Hematopoietic multipotent progenitor cell treated with erythropoietin and hydrocortisone succinate and interleukin-3 and kit ligand, for 8 days (in vitro differentiated cells): ENCODE measurements around the gene TBP.
"Not testable (repeated sequence)": the region's sequence is repeated elsewhere in the genome, so short reads cannot be mapped to it uniquely, and the experiment has no call there.

Experiments used
- DNase-seq: peaks from one replicate; pipeline ENCODE4 v3.0.0-alpha.2; 2015

The TBP gene

DNA sequence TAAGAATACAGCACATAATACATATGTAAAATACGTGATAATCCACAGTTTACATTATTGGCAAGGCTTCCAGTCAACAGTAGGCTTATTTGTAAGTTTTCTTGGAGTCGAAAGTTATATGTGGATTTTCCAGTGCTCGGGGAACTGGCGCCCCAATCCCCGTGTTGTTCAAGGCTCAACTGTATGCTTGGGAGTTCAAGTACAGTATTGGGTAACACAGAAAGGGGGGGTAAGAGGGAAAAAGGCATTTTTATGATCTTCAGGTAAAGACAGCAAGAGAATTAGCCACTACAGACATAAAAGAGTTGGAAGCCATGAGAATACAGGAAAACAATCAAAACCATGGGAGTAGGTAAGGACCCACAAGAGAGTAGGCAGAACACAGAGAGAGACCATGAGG lies 17.5 kb upstream of the TBP start:
- DNase-seq: no peak

DNA sequence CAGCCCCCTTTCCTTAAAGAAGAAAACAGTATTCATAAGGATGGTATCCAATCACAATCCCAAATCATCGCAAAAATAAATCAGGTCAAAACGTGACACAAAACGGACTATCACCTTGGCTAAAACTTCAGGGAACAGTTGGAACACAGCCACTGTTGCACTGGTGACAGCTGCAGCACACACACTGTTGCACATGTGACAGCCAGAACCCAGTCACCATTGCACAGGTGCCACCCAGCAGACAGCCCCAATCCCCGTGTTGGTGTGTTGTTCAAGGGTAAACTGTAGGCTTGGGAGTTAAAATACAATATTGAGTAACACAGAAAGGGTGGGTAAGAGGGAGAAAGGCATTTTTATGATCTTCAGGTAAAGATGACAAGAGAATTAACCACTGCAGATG lies 16.8 kb upstream of the TBP start:
- no peak for DNase-seq

DNA sequence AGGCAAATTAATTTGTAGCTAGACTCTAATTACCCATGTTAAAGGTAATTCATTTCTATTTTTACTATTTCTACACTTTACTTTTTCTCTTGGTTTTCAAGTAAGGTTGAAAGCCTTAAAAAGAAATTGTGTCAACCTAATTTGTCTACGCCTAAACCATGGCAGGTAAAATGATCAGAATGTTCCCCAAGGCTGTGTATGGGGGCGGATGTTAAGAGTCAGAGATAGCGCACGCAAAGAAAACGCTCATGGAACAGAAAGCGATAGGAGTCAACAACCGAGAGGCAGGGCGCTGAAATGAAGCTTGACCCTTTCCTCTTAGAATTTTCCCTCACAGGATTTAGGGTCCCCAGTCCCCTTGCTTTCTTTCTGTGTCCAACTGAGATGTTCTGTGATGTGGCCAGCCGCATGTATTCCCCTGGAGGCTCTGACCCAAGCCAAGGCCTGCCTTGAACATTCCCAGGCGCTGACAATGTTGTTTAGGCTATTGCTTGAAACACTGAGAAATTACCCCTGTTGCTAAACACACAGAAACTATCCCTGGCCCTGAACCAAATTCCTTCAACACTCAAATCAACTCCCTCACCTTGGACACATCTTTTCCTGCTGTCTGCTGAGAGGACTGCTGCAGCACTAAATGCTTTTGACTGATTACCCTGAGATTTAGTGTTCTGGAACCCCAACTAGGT lies 12.0 kb upstream of the TBP start:
- DNase-seq: no peak

DNA sequence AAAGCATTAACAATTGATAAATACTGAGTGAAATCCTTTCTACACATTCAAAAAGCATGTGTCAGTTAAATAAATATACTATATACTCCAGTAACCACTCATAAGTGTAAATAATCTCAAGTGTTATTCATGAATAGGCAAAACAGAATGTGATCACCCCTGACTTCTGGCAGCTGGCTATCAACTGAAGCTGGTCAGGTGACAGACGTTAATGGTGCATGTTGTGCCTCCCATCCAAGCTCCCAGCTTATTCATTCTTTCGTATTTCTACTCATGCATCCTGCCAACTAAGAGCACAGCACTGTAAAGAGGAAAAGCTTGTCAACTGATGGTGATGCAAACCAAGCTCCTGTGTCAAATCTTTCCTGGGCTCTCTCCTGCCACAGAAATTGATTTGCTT lies 8.8 kb upstream of the TBP start:
- DNase-seq: no peak

DNA sequence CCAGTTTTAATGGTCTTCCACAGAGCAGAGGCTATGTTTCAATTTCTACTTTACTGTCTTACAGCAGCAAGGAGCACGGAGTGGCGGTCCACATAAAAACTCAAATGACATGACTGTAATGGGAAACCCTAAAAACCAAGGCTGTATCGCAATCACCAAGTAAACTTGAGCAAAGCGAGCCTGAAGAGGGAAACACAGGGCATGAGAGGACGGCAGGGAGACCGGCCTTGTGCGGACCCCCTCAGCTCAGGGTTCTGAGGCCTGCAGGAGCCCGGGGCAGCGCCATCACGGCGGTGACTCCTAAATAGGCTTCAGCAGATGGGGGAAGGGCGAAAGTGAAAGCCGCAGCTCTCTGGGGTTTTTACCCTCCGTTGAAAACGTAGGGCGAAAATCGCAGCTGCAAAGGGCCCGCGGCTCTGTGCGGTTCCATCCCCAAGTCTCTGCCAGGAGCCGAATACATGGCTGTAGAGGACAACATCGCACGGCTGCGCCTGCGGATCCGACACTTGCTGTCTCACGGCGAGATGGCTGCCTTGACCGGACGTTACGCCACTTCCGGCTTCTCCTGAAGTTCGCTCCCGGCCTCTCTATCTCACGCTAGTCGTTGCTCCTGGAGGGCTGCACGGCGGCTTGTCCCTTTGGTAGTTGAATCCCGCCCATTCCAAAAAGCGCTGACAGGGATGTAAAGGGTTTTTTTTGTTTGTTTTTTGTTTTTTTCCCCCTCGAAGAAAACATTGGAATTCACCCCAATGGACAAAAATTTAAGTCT lies 1.2 kb upstream of the TBP start, which contains the start of gene PSMB1:
TSS of gene PSMB1 (minus strand) at position 543 of the 769 bp plus-strand sequence. CDS start at position 478, 65 bp downstream.
- DNase-seq: peak; percentile 93

DNA sequence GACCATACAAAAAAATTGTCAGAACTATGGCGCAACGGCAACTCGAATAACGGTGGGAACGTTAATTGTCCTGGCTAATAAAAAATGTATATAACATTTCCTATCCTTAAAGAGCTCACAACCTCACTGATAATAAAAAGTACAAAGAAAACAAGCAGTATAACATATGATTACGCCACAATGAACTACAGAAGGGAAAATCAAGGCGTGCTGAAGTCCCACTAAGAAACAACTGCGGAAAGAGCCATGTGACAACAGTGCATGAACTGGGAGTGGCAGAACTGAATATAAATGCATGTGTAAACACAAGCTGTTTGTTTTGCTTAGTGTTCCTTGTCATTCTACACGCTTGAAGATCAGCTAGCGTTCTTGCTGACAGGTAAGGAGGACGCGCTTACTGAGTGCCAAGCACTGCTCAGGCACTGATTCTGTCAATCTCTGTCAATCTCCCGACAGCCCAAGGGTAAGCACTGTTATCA lies 596 bp upstream of the TBP start:
- DNase-seq: peak; percentile 59

DNA sequence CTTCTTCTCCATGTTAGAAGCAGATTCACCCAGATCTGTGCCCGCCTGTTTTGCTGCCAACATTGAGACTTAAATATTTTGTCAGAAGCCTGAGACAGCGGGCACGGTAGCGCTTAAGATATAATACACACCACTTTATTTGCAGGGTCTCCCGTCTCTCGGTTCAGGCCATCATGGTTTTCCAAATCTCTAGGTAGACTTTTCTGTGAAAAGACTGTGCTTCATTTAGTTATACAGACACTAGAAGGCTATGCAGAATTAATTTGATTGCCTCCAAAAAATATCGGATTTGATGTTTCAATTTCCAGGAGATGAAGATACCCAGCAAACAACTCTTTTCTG lies 598 bp downstream of the TBP start:
- no peak for DNase-seq

DNA sequence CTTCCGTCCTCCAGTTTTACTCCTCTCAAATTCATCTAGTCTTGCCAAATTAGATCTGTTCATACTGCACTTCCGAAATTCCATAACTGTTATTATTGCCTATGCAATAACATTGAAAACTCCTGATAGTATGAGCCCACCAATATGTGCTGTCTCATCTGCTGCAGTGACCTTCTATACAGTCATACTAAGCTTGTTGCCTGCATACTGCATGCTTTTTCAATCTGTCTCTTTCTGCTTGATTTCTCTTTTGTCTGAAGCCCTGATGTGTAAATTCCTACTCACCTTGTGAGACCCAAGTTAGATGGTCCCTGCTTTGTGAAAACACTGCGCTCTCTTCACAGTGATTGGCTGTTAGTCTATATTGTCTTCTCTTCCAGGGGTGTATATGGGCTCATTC lies 1.1 kb downstream of the TBP start:
- DNase-seq: no peak

DNA sequence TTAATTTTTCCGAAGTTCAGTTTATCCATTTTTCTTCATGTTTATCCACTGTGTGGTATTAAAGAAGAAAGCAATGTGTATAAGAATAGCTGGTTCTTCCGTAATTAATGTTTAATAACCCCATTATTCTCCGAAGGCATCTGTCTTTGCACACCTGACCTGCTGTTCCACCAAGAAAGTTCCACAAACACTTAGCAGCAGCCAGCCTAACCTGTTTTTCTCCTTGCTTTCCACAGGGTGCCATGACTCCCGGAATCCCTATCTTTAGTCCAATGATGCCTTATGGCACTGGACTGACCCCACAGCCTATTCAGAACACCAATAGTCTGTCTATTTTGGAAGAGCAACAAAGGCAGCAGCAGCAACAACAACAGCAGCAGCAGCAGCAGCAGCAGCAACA lies 7.4 kb downstream of the TBP start:
- no peak for DNase-seq

DNA sequence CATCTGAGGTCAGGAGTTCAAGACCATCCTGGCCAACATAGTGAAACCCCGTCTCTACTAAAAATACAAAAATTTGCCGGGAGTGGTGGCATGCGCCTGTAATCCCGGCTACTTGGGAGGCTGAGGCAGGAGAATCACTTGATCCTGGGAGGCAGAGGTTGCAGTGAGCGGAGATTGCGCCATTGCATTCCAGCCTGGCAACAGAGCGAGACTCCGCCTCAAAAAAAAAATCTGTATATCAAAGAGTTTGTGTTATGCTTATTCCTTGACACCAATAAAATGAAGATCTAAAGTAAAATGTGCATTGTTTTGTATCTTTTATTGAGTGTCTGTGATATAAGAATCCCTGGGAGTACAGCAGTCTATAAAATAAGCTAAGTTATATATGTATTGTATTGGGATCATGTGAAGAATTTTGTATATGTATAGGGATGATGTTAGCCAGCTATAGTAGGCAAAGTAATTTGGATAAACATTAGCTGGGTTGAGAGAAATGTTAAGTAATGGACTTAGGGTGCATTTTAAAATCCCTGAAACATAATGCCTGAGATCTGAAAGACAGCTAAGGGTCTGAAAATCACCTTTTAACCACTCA lies 10.9 kb downstream of the TBP start:
- no peak for DNase-seq

DNA sequence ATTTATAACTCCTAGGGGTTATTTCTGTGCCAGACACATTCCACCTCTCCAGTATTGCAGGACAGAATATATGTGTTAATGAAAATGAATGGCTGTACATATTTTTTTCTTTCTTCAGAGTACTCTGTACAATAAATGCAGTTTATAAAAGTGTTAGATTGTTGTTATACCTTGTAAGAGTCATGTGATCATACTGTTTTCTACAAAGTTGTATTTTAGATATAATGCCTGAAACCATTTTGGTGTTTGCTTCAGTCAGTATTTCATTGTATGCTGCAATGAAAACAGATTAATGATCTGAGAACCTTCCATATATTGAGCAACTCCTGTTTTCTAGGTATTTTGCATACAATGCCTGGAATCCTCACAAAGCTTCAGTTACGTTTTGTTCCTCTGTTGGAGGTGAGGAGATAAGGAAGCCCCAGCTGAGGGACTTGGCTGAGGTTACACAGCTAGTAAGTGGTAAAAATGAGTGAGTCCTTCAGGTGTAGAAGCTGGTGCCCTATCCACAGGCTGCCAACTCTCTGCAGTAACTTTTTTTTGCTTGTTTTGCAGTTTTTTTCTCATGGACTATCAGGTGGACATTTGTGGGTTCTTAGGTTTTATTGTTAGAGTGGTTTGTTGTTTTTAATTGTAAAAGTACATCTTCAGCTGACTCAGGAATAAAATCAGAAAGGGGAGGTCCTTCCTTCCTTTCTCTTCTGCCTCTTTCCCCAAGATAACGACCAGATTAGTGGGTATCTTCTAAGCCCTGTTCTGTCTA lies 18.7 kb downstream of the TBP start:
- peak; percentile 67 for DNase-seq

DNA sequence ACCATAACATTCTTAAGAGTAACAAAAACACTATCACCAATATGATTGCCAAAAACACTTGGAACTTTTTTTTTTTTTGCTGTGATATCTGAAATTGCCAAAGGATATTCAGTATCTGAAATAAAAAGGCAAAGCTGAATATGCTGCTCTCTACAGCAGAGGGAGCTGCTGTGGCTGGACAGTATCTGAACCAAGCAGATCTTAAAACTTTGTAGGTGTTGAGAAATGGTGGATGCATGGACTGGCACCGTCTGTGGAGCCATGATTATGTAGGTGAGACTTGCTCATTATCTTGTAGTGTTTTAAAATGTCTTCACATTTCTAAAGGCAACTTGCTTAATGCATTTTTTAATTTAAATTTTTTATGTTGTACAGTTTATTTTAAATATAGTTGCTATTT lies 21.1 kb downstream of the TBP start:
- peak; percentile 50 for DNase-seq

DNA sequence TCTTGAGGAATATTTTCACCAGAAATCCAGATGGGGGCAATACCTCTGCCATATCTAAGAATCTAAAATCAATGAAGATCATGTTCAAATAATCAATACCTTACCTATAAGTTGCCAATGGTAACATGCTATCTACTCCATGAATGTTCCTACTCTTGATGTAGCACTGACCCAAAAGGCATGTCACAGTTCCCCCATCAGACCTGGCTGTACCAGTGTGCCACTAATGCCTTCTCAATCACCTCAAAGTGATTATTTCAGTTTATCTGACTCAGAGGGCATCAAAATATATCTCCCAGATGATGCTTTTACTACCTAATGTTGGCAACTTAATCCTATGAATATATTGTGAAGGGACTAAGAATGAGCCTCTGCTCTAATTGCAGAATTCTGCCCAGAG lies 24.7 kb downstream of the TBP start:
- no peak for DNase-seq

DNA sequence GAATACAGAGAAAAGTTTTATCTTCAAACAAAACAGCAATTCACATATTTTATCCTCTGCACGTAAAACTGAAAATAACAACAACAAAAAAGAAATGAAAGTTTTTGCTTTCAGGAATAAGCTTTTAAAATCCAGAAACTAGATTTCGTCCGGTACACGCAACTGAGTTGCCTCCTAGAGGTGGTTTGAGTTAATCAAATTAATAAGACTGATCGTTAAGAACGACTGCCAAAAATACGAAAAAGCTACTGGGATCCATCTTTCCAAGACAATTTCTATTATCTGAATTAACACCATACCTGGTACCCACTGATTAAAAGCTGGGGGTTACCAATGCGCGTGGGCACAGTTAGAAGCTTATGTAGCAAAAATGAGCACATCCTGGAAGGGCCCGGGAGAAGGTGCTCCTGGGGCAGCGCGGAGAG lies 29.6 kb downstream of the TBP start:
- peak; percentile 54 for DNase-seq

DNA sequence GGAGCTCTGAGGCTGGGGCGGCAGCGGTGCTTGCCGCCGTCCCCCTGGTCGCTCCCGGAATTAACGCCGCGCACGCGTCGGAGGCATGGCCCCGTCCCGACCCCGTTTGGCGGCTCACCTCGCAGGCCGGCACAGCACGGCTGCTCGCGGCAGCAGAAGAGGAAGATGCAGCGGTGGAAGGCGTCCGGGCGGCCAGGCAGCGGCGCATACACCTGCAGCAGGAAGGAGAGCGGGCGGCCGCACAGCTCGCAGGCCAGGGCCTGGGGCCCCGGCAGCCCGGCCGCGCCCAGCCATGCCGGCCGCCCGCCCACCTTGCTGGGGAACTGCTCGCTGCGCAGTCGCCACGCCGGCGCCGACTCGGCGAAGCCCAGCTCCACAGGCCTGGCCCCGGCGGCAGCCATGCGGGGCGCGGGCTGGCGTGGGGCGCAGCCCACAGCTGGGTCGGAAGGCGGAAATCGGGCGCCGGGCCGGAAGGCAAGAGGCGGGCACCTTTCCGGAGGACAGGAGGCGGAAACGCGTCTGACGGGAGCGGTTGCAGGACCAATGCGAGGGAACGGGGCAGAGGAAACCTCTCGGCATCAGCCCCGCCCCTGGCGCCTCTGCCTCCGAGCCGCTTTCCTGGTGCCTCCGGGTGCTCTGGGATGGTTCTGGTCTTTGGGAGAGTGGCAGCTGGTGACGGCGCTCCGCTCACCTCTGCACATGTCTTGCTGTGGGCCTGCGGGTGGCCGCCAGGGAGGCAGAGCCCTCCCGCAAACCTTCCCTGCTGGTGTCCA lies 30.2 kb downstream of the TBP start, which contains the start of gene PDCD2:
TSS of gene PDCD2 (minus strand) at position 457 of the 773 bp plus-strand sequence. CDS start at position 401, 56 bp downstream.
- peak; percentile 94 for DNase-seq

DNA sequence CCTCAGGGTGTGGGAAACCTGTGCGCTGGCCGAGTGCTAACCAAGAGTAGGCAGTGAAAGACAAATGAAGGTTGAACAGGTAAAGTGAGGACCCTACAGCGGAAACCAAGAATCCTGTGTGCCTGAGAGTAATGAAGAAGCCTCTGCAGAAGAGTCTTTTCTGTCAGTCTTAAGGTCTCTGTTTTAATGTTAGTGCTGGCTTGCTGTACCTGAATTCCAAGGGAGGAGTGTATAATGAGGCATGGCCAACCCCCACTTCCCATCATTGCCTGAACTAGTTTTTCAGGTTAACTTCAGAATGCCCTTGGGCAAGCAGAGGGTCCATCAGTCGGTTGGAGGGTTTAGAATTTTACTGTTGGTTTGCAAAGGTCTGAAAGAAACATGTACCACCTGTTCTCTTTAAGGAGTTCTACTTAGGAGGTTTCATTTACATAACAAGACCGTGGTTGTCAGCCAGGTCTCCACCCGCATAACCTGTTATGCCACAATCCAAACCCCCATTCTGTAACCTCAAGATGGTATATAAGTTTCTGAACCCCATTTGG lies 30.9 kb downstream of the TBP start:
- no peak for DNase-seq

DNA sequence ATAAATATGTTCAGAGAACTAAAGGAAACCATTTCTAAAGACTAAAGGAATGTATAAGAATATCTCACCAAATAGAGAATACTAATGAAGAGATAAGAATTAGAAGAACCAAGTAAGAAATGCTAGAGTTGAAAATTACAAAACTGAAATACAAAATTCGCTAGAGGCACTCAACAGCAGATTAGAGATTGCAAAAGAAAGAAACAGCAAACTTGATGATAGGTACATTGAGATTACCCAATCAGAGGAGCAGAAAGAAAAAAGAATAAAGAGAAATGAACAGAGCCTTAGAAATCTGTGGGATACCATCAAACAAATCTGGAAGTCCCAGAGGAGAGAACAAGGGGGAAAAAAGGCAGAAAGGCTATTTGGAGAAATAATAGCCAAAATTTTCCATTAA lies 36.6 kb downstream of the TBP start:
- DNase-seq: no peak

DNA sequence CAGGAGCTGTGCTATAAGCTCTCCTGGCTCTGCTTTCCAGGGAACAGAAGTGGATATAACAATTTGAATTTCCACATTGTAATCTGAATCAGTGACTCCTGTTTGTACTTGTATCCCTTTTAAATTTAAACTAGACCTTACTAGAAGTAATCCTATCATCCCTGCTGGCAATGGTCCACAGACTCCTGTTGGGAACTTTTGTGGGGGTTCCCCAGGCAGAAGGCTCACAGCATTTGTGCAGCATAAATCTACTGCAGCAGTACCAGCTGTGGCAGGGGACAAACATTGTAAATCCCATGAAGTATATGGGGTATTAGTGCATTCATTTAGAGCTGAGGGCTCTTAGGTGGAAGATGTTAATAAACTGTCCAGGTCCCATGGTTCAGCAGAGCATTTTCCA lies 42.3 kb downstream of the TBP start:
- no peak for DNase-seq

DNA sequence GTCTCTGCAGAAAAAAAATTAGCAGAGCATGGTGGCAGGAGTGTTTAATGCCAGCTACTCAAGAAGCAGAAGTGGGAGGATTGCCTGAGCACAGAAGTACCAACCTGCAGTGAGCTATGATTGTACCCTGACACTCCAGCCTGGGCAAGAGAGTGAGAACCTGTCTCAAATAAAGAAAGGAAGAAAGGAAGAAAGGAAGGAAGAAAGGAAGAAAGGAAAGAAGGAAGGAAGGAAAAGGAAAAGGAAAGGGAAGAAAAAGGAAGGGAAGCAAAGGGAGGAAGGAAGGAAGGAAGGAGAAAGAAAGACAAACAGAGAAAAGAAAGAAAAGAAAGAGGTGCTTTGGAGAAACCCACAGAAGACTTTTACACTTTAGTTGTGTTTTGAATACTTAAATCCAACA lies 43.1 kb downstream of the TBP start:
- DNase-seq: no peak

DNA sequence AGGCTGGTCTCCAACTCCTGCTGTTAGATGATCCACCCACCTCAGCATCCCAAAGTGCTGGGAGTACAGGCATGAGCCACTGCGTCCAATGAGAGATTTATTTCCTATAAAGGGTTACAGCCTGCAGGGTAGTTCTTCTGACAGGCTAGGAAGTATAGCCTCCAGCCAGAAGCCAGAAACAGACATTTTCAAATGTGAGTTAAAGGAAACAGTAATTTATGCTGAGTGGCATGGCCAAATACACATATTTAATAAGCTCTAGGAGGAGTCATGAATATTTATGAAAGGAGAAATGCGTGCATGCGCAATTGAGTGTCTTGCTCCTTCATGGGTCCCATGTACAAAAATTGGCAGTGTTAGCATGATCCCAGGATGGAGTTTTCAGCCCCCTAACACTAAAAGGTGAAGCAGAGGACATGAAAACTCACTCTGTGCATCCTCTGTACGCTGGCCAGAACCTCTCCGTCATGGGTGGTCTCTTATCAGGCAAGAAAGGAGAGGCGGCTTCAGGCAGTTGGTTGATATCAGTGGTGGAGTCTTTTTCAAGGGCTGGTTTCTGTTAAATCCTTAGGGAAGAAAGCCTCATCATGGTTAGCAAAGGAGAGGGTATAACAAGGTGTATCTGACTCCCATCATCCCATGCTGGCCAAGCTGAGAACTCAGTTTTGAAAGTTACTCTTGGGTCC lies 51.5 kb downstream of the TBP start:
- no peak for DNase-seq

DNA sequence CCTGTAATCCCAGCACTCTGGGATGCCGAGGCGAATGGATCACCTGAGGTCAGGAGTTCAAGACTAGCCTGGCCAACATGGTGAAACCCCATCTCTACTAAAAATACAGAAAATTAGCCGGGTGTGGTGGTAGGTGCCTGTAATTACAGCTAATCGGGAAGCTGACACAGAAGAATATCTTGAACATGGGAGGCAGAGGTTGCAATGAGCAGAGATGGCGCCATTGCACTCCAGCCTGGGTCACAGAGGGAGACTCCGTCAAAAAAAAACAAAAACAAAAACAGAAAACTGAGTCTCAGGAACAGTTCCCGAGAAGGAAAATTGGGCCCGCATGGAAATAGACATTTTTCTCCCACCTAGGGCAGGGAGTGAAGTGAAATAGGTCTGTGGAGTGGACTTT lies 55.1 kb downstream of the TBP start:
- not testable (repeated sequence) for DNase-seq
